Nephron progenitor cell (in vitro differentiated cells): ENCODE data around the gene PBX4.
A peak's percentile ranks its signal among the peaks of the same experiment; 100 is the strongest.

Experiments
- DNase-seq: peaks from one replicate; pipeline ENCODE4 v3.0.0; 2021
- H3K27ac Mint-ChIP-seq: 2 replicates; pipeline ENCODE4 v1.8.0; 2021; ENCODE audit warnings: mild to moderate bottlenecking, moderate library complexity, mixed read lengths
- H3K27me3 Mint-ChIP-seq: 2 replicates; pipeline ENCODE4 v1.8.0; 2021; ENCODE audit warnings: mild to moderate bottlenecking, low read depth, mixed read lengths; ENCODE audit not compliant: poor library complexity
- H3K36me3 Mint-ChIP-seq: 2 replicates; pipeline ENCODE4 v1.8.0; 2021; ENCODE audit warnings: low read depth, mixed read lengths
- H3K4me1 Mint-ChIP-seq: 2 replicates; pipeline ENCODE4 v1.8.0; 2021; ENCODE audit warnings: mixed read lengths
- H3K4me3 Mint-ChIP-seq: 2 replicates; pipeline ENCODE4 v1.8.0; 2021; ENCODE audit warnings: mild to moderate bottlenecking, moderate library complexity, mixed read lengths
- H3K9me3 Mint-ChIP-seq: 2 replicates; pipeline ENCODE4 v1.8.0; 2021; ENCODE audit warnings: mild to moderate bottlenecking, moderate library complexity, mixed read lengths
- CTCF ChIP-seq: fragments of 200-600 bp; sonication (generic); IDR thresholded peaks from 2 replicates; pipeline ENCODE4 v1.5.0; 2021; ENCODE audit warnings: antibody characterized with exemption

The PBX4 gene

GRCh38 chr19:19594381-19594780, 24.1 kb downstream of the PBX4 start:
- H3K9me3 Mint-ChIP-seq: no peaks in the 10 kb centered on the region
- H3K27ac Mint-ChIP-seq: no peak overlapping the region

GRCh38 chr19:19592690-19593089, 25.8 kb downstream of the PBX4 start:
- Mint-ChIP-seq H3K36me3 (no peaks in the 10 kb centered on the region), H3K9me3 (no peaks in the 10 kb centered on the region), H3K4me3 (no peak overlapping the region), H3K27ac (no peak overlapping the region), H3K4me1 (peaks cover 15% of the 10 kb centered on the region), H3K27me3 (no peaks in the 10 kb centered on the region)
- no peak for TF ChIP-seq CTCF
- no peak for DNase-seq

More at GRCh38 chr19:19594381-19594780, 24.1 kb downstream of the PBX4 start:
- peaks cover 18% of the 10 kb centered on the region for H3K4me1 Mint-ChIP-seq
- TF ChIP-seq CTCF: no peak
- no peak for DNase-seq
- no peak overlapping the region for H3K4me3 Mint-ChIP-seq
- no peaks in the 10 kb centered on the region for H3K27me3 Mint-ChIP-seq
- H3K36me3 Mint-ChIP-seq: no peaks in the 10 kb centered on the region

- Mint-ChIP-seq H3K27ac (peak overlapping the region; percentile 66), H3K4me3 (no peak overlapping the region)
- TF ChIP-seq CTCF: no peak
These were observed 27.2 kb downstream of the PBX4 start for GRCh38 chr19:19591133-19591825.

GRCh38 chr19:19588546-19588945, 29.9 kb downstream of the PBX4 start:
- H3K27ac Mint-ChIP-seq: no peak overlapping the region
- no peaks in the 10 kb centered on the region for H3K36me3 Mint-ChIP-seq

More at GRCh38 chr19:19591133-19591825, 27.2 kb downstream of the PBX4 start:
- Mint-ChIP-seq H3K4me1 (peaks cover 13% of the 10 kb centered on the region), H3K9me3 (no peaks in the 10 kb centered on the region), H3K36me3 (no peaks in the 10 kb centered on the region), H3K27me3 (no peaks in the 10 kb centered on the region)
- DNase-seq: no peak

GRCh38 chr19:19587771-19588170, 30.7 kb downstream of the PBX4 start:
- H3K27ac Mint-ChIP-seq: no peak overlapping the region
- no peak for TF ChIP-seq CTCF
- H3K36me3 Mint-ChIP-seq: no peaks in the 10 kb centered on the region
- no peaks in the 10 kb centered on the region for H3K27me3 Mint-ChIP-seq
- DNase-seq: no peak
- H3K9me3 Mint-ChIP-seq: no peaks in the 10 kb centered on the region
- no peak overlapping the region for H3K4me3 Mint-ChIP-seq
- peaks cover 6% of the 10 kb centered on the region for H3K4me1 Mint-ChIP-seq

More at GRCh38 chr19:19588546-19588945, 29.9 kb downstream of the PBX4 start:
- H3K4me1 Mint-ChIP-seq: peaks cover 6% of the 10 kb centered on the region
- no peak overlapping the region for H3K4me3 Mint-ChIP-seq
- no peak for TF ChIP-seq CTCF
- no peak for DNase-seq
- no peaks in the 10 kb centered on the region for H3K27me3 Mint-ChIP-seq
- no peaks in the 10 kb centered on the region for H3K9me3 Mint-ChIP-seq

GRCh38 chr19:19584356-19584755, 34.1 kb downstream of the PBX4 start:
- no peak overlapping the region for H3K27ac Mint-ChIP-seq
- H3K36me3 Mint-ChIP-seq: no peaks in the 10 kb centered on the region
- no peaks in the 10 kb centered on the region for H3K27me3 Mint-ChIP-seq
- H3K9me3 Mint-ChIP-seq: no peaks in the 10 kb centered on the region
- DNase-seq: no peak
- H3K4me3 Mint-ChIP-seq: no peak overlapping the region
- peaks cover 7% of the 10 kb centered on the region for H3K4me1 Mint-ChIP-seq
- no peak for TF ChIP-seq CTCF
